ENCODE results near the gene CTAG1A.
"Not testable (repeated sequence)": the region's sequence is repeated elsewhere in the genome, so short reads cannot be mapped to it uniquely, and the experiment has no call there.

Gene CTAG1A

GRCh38 chrX:154584585-154585183, at the start of gene CTAG1A:
CTAG1A (plus strand) TSS chrX:154585133; CDS start chrX:154585207, 74 bp downstream.
- FAIRE-seq: not testable (repeated sequence)

DNA sequence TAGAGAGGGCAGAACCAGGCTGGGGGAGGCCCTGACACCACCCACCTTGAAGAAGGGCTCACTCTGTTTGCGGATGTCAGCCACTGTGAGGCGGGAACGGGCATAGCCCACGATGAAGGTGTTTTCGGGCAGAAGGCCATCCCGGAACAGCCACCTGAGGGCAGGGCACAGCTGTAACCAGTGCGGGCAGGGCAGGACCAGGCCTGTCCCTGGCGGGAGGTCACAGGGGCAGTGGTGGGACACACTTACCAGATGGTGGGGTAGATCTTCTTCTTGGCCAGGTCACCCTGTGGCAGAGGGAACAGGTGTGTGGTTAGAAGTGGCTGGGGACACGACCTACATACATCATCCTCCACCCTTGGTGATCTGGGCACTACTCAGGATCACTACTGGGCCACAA, 49.0 kb upstream of the CTAG1A start:
- no peak for FAIRE-seq

GRCh38 chrX:154539077-154539476, 45.9 kb upstream of the CTAG1A start:
- FAIRE-seq: no peak

GRCh38 chrX:154540365-154540764, 44.6 kb upstream of the CTAG1A start:
- not testable (repeated sequence) for FAIRE-seq

DNA sequence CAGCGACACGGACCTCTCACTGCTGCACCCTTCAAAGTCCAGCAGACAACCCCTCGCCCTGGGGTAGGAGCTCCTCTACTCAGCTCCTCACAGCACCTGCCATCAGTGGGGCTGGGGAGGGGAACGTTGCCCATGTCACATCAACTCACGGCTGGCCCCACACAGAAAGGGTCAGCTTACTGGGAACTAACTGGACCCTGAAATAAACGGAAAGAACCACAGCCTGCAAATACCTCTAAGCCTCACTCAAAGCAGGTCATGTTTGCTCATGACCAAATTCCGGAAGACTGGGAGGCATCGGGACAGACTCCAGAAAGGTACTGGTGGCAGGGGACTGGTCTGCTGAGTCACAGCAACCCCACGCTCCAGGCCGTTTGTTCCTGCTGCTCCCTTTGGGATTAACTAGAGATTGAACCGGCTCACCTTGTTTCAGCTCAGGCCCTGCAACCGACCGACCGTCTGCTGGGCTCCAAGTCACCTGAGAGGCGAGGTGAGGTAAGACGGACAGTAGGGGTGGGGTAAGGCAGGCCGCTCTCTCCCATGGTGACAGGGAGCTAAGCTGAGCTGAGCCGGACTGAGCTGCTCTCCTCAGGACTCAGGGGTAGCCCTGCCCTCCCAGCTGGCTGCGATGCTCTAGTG, 43.9 kb upstream of the CTAG1A start:
- FAIRE-seq: no peak

- no peak for FAIRE-seq
Observed at GRCh38 chrX:154541589-154541895, 43.4 kb upstream of the CTAG1A start.

GRCh38 chrX:154541896-154542722, 42.8 kb upstream of the CTAG1A start:
- FAIRE-seq: no peak

- FAIRE-seq: no peak
Observed at GRCh38 chrX:154542723-154543424, 42.1 kb upstream of the CTAG1A start.

DNA sequence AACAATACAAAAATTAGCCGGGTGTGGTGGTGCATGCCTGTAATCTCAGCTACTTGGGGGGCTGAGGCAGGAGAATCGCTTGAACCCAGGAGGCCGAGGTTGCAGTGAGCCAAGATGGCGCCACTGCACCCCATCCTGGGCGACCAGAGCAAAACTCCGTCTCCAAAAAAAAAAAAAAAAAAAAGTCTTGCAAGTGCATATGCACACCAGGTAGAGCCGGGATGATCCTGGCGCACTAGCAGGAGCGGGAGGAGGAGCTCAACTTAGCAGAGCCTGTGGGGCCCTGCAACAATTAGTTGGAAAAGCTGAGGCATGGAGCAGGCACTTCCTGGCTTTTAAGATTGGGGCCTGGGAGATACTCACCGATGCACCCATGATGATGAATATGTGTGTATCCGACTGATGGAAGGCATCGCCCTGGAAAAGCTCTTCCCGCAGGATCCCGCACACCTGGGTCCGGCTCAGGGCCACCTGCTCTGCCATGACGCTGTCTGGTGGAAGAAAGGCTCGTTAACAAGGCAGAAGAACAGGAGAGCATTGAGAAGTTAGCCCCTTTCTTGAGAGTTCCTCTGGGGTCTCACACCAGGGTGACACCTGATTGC, 39.2 kb upstream of the CTAG1A start:
- no peak for FAIRE-seq

- no peak for FAIRE-seq
Observed at GRCh38 chrX:154546354-154547244, 38.3 kb upstream of the CTAG1A start, which contains the start of gene G6PD. G6PD (minus strand) TSS chrX:154546846; CDS start chrX:154546155, 691 bp downstream.

DNA sequence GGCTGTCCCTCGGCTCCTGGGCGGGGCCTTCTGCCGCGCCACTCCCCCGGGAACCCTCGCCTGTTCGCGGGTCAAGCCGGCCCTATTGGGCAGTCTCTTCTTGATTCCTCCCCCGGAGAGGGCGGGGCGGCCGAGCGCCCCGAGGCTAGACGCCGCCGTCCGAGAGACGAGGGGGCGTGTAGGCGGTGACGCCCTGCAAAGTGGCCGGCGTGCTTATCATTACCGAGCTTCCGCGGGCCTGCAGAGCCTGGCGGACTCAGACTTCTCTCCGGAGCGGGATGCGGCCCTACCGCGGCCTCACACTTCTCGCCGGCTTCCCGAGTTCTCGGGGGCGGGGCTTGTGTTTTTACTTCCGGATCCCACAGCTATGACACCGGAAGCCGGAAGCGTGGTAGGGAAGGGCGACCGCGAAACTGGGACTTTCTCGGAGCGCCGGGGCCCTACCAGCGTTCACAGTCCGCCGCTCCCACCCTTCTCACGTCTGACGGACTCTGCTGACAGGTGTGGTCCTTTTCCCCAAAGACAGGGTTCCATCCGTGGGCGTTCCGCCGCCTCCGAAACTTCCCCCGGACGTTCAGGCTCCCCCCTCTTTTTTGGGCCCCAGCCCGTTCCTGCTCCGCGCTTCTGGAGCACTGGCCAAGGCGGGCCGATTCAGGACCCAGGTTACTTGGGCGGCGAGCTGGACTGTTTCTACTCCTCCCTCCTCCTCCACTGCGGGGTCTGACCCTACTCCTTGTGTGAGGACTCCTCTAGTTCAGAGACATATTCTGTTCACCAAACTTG, 37.5 kb upstream of the CTAG1A start, which contains the start of gene IKBKG:
TSS of gene IKBKG (plus strand) at position 376 of the 783 bp plus-strand sequence. CDS start 4,383 bp downstream, outside the sequence.
- no peak for FAIRE-seq

GRCh38 chrX:154548028-154548316, 37.0 kb upstream of the CTAG1A start:
- no peak for FAIRE-seq

- FAIRE-seq: no peak
Observed at GRCh38 chrX:154549766-154550165, 35.2 kb upstream of the CTAG1A start.

DNA sequence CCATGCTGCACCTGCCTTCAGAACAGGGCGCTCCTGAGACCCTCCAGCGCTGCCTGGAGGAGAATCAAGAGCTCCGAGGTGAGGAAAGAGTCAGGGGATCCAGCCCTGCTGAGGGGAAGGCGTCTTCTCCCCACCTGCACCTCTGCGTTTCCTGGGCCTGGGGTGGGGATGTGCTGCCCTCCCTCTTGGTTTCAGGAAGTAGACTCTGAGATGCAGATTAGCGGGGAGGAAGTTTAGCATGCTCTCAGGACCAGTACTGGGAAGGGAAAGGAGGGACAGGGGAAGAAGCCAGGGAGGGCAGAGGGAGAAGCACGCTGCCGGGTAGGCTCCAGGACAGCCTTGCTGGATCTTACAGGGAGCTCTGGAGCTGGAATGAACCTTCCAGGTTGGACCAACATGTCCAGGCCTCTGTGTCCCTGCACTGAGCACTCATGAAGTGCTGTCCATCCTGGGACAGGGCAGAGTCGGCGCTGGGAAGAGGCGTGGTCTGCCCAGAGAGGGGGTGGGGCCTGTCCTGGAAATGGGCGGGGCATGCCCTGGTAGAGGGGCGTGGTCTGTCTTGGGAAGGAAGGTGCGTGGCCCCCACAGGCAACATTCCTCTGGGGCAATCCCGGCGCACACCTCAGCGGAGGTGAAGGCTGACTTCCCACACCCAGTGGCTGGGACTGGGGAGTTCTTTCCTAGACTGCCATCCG, 32.7 kb upstream of the CTAG1A start:
- FAIRE-seq: not testable (repeated sequence)

- FAIRE-seq: not testable (repeated sequence)
Observed at GRCh38 chrX:154558060-154558690, 26.8 kb upstream of the CTAG1A start.

DNA sequence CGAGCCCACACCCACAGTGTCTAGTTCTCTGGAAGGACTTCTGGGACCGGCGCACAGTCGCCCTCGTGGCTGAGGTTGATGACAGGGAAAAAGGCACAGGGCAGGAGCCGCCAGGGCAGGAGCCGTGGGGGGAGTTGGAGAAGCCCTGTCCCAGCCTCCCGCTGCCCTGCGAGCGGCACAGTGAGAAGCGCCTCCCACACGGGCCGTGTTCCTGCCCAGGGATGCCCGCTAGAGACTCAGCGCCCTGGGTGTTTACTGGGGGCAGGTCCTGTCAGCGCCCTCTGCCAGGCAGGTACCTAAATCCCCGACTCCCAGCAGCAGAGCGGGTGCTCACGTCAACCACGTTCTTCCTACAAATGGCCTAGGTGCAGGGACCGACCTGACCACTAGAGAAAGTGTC, 26.0 kb upstream of the CTAG1A start:
- not testable (repeated sequence) for FAIRE-seq

DNA sequence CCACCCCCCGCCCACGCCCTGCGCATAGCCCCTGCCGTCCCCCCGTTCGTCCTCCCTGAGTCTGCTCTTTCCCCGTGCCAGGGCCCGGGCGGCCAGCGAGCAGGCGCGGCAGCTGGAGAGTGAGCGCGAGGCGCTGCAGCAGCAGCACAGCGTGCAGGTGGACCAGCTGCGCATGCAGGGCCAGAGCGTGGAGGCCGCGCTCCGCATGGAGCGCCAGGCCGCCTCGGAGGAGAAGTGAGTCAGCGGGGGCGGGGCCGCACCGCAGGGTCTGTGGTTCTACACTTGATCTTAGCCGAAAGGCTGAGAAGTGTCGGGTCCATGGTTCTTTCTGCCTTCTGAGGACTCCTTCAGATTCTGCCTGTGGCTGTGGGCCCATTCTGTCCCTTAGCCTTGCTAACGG, 24.6 kb upstream of the CTAG1A start:
- FAIRE-seq: not testable (repeated sequence)

- not testable (repeated sequence) for FAIRE-seq
Observed at GRCh38 chrX:154562295-154562694, 22.6 kb upstream of the CTAG1A start.

- FAIRE-seq: not testable (repeated sequence)
Observed at GRCh38 chrX:154570361-154570760, 14.6 kb upstream of the CTAG1A start.

- not testable (repeated sequence) for FAIRE-seq
Observed at GRCh38 chrX:154573061-154573460, 11.9 kb upstream of the CTAG1A start.
